Right lobe of liver (tissue), 4 donors: ENCODE data around the gene TLX3.

Experiments
- POLR2A ChIP-seq: fragments of 450-650 bp; IDR thresholded peaks from one replicate; pipeline ENCODE4 v1.6.1; 2017; ENCODE audit warnings: antibody characterized with exemption, mild to moderate bottlenecking
- TF ChIP-seq, protein P1 (sequence below), 4 donors: fragments of 200-600 bp in 3 of 4; fragments of 450-650 bp in 1 of 4; IDR thresholded peaks; one replicate each; pipeline versions ENCODE4 v1.5.1 to v1.8.0; 2016 to 2022; ENCODE audit warnings: antibody characterized with exemption in 4 of 4, mild to moderate bottlenecking in 2 of 4
- donor health status: DM: no; HTN: no; CAD: no.
- donor health status: DM: no; HTN: no; CAD: no.
- donor health status: DM: no; HTN: yes; CAD: no.

DNA sequence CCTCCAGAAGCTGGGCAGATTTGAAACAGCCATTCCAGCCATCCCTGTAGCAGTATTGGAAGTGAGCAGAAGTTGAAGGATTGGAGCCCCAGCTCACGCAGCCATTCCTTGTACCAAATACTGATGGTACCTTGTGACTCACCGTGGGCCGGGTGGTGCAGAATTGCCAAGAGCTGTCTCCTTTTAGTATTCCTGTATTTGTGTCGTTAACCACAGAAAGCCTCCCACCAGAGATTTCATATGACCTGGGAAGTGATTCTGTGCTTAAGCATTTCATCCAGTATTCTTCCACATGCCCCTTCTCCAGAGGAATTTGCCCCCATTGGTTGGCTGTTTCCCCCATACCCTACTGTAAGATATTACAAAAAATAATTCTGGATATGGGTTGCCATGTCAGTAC is 17.7 kb upstream of the TLX3 start:
- TF ChIP-seq, protein P1, sequence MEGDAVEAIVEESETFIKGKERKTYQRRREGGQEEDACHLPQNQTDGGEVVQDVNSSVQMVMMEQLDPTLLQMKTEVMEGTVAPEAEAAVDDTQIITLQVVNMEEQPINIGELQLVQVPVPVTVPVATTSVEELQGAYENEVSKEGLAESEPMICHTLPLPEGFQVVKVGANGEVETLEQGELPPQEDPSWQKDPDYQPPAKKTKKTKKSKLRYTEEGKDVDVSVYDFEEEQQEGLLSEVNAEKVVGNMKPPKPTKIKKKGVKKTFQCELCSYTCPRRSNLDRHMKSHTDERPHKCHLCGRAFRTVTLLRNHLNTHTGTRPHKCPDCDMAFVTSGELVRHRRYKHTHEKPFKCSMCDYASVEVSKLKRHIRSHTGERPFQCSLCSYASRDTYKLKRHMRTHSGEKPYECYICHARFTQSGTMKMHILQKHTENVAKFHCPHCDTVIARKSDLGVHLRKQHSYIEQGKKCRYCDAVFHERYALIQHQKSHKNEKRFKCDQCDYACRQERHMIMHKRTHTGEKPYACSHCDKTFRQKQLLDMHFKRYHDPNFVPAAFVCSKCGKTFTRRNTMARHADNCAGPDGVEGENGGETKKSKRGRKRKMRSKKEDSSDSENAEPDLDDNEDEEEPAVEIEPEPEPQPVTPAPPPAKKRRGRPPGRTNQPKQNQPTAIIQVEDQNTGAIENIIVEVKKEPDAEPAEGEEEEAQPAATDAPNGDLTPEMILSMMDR (IDR thresholded peaks at IDR 0.05): no peak
- TF ChIP-seq POLR2A: no peak
